Measurements from ENCODE around the gene ELP4. TPM values are rescaled to one million over a fixed set of nuclear protein-coding genes. Genes with fewer than 3 reads are reported as not detected.

The ELP4 gene
- total and polyA plus RNA-seq, 12 donors, result 9.8 to 19.5 (median 15.9) TPM

GRCh38 chr11:31780480-31780971 is 271.0 kb downstream of the ELP4 start:
- WGBS, 2 donors, result 64 to 65% methylated on average over 5 of the region's 5 CpGs
- peaks cover 0 to 9% (median 0%) of the 10 kb centered on the region in 11 donors for H3K9me3 ChIP-seq
- H3K4me3 ChIP-seq, result no peak overlapping the region
- no peak for TF ChIP-seq CTCF (IDR thresholded peaks at IDR 0.05)
- H3K36me3 ChIP-seq, result peaks cover 0 to 10% (median 0%) of the 10 kb centered on the region in 9 donors
- DNase-seq (no peak), ATAC-seq (peak in 1 of 8 donors; percentile 49)
- peaks cover 0 to 14% (median 0%) of the 10 kb centered on the region in 9 donors for H3K4me1 ChIP-seq
- intact Hi-C loops (cut with DNase I), result no loop called here
- no peak overlapping the region for H3K27ac ChIP-seq
- no peaks in the 10 kb centered on the region for H3K27me3 ChIP-seq

GRCh38 chr11:31782257-31782656 is 272.7 kb downstream of the ELP4 start:
- ATAC-seq (no peak), DNase-seq (no peak)
- Histone ChIP-seq H3K9me3 (peaks cover 0 to 5% (median 0%) of the 10 kb centered on the region in 11 donors), H3K27ac (no peak overlapping the region), H3K4me1 (peaks cover 0 to 14% (median 0%) of the 10 kb centered on the region in 9 donors), H3K27me3 (no peaks in the 10 kb centered on the region), H3K36me3 (peaks cover 0 to 10% (median 0%) of the 10 kb centered on the region in 9 donors), H3K4me3 (no peak overlapping the region)
- no peak for TF ChIP-seq CTCF (IDR thresholded peaks at IDR 0.05)
- WGBS, 2 donors, result 97 to 99% methylated on average over 2 of the region's 2 CpGs
- intact Hi-C loops (cut with DNase I), result no loop called here

GRCh38 chr11:31783252-31783651 is 273.7 kb downstream of the ELP4 start:
- H3K27ac ChIP-seq, result no peak overlapping the region
- ATAC-seq (no peak), DNase-seq (no peak)
- intact Hi-C loops (cut with DNase I), result no loop called here
- no peak for TF ChIP-seq CTCF (IDR thresholded peaks at IDR 0.05)
- no peaks in the 10 kb centered on the region for H3K9me3 ChIP-seq
- peaks cover 0 to 14% (median 0%) of the 10 kb centered on the region in 9 donors for H3K4me1 ChIP-seq
- 96 to 99% methylated on average over 6 of the region's 6 CpGs for WGBS, 2 donors
- H3K4me3 ChIP-seq, result no peak overlapping the region
- H3K36me3 ChIP-seq, result peaks cover 0 to 10% (median 0%) of the 10 kb centered on the region in 9 donors
- no peaks in the 10 kb centered on the region for H3K27me3 ChIP-seq

GRCh38 chr11:31784611-31785010 is 275.0 kb downstream of the ELP4 start:
- DNase-seq, result no peak

More at GRCh38 chr11:31784611-31785010, 275.0 kb downstream of the ELP4 start:
- Histone ChIP-seq H3K27me3 (peaks cover 0 to 2% (median 0%) of the 10 kb centered on the region in 7 donors), H3K27ac (no peak overlapping the region), H3K4me3 (no peak overlapping the region), H3K4me1 (peaks cover 0 to 7% (median 0%) of the 10 kb centered on the region in 9 donors), H3K9me3 (no peaks in the 10 kb centered on the region), H3K36me3 (peaks cover 0 to 10% (median 0%) of the 10 kb centered on the region in 9 donors)
- no peak for TF ChIP-seq CTCF (IDR thresholded peaks at IDR 0.05)
- WGBS, 2 donors, result 96 to 99% methylated on average over 2 of the region's 2 CpGs
- no peak for ATAC-seq
- intact Hi-C loops (cut with DNase I), result no loop called here
